OCI-LY7 (cell line): ENCODE results near the gene THRB. TPM values are rescaled to one million over a fixed set of nuclear protein-coding genes. Genes with fewer than 3 reads are reported as not detected.

Source experiments
- BruUV-seq: library from RNA; stranded (reverse); fragments of 400-500 nt; replicated peaks from 2 replicates; lab custom pipeline; 2021; lab: Mats Ljungman, UMichigan
- CTCF ChIA-PET: fragments of 300-600 bp; sonication (Branson Sonifier 250); formaldehyde crosslinking; loops from one replicate; lab custom pipeline; 2022; ENCODE audit warnings: antibody characterized with exemption; ENCODE audit not compliant: unreplicated experiment; lab: Charles Lee
- POLR2A ChIA-PET: fragments of 300-600 bp; sonication (Branson Sonifier 250); formaldehyde crosslinking; loops from one replicate; lab custom pipeline; 2022; ENCODE audit warnings: antibody characterized with exemption; lab: Charles Lee
- DNase-seq: peaks from one replicate; pipeline ENCODE4 v3.0.0-alpha.2; 2015; ENCODE audit warnings: low spot score
- H2AFZ ChIP-seq: fragments of 200-600 bp; sonication (generic), shearing (Covaris generic); 2 replicates; pipeline ENCODE4 v1.6.1; 2014; ENCODE audit warnings: mild to moderate bottlenecking, antibody characterized with exemption, low read length, moderate library complexity
- H3K27ac ChIP-seq: fragments of 200-600 bp; sonication (generic); 2 replicates; pipeline ENCODE4 v1.5.1; 2014; ENCODE audit warnings: mixed run types, low read depth, mild to moderate bottlenecking, moderate library complexity, low read length, inconsistent platforms; ENCODE audit not compliant: poor library complexity, severe bottlenecking
- H3K36me3 ChIP-seq: fragments of 200-600 bp; sonication (generic); 2 replicates; pipeline ENCODE4 v1.6.1; 2014; ENCODE audit warnings: mild to moderate bottlenecking, antibody characterized with exemption, low read length, moderate library complexity, mixed read lengths; ENCODE audit not compliant: insufficient read depth
- H3K4me1 ChIP-seq: fragments of 200-600 bp; sonication (generic); 2 replicates; pipeline ENCODE4 v1.5.1; 2014; ENCODE audit warnings: mild to moderate bottlenecking, low read length; ENCODE audit not compliant: insufficient read depth, poor library complexity, severe bottlenecking
- H3K4me2 ChIP-seq: fragments of 200-600 bp; sonication (generic); 2 replicates; pipeline ENCODE4 v1.6.1; 2014; ENCODE audit warnings: mild to moderate bottlenecking, low read length
- H3K4me3 ChIP-seq: fragments of 200-600 bp; sonication (generic); 2 replicates; pipeline ENCODE4 v1.5.1; 2014; ENCODE audit warnings: mild to moderate bottlenecking, low read depth, low read length; ENCODE audit not compliant: poor library complexity, severe bottlenecking
- H3K79me2 ChIP-seq: fragments of 200-600 bp; sonication (generic); 2 replicates; pipeline ENCODE4 v1.6.1; 2016; ENCODE audit warnings: low read depth, mild to moderate bottlenecking, low read length, moderate library complexity, mixed read lengths; ENCODE audit not compliant: insufficient read depth
- H3K9me2 ChIP-seq: fragments of 200-600 bp; sonication (generic); 2 replicates; pipeline ENCODE4 v1.6.1; 2016; ENCODE audit warnings: mild to moderate bottlenecking, low read length, mixed read lengths; ENCODE audit not compliant: insufficient read depth
- H3K9me3 ChIP-seq: fragments of 200-600 bp; sonication (generic); 2 replicates; pipeline ENCODE4 v1.6.1; 2014; ENCODE audit warnings: mild to moderate bottlenecking, mixed run types, low read length, mixed read lengths
- H4K20me1 ChIP-seq: fragments of 200-600 bp; sonication (generic); 2 replicates; pipeline ENCODE4 v1.6.1; 2014; ENCODE audit warnings: mild to moderate bottlenecking, antibody characterized with exemption, low read length, moderate library complexity, mixed read lengths; ENCODE audit not compliant: insufficient read depth
- EZH2phosphoT487 ChIP-seq: fragments of 200-600 bp; sonication (generic); IDR thresholded peaks from 2 replicates; pipeline ENCODE4 v1.6.1; 2018; ENCODE audit warnings: low read depth, borderline replicate concordance, mild to moderate bottlenecking, mixed run types, antibody characterized with exemption, low read length, moderate library complexity, mixed read lengths
- intact Hi-C: fragments of 100-400 bp; cut with micrococcal nuclease; formaldehyde crosslinking; loops from one replicate; pipeline ENCODE4 v1.10.0; 2022; ENCODE audit not compliant: unreplicated experiment
- total RNA-seq, 2 experiments: library from RNA; depleted of rRNA in 1 of 2; stranded (reverse); fragments of >200 nt in 1 of 2; shearing (Covaris generic) in 1 of 2; gene quantifications; 2 replicates each; pipeline ENCODE4 v1.2.3, GENCODE V29; 2014 to 2022
- TF ChIP-seq, protein P1 (sequence below): fragments of 200-600 bp; sonication (generic); conservative IDR thresholded peaks from 2 replicates; pipeline ENCODE4 v1.5.1; 2014; ENCODE audit warnings: mild to moderate bottlenecking, antibody characterized with exemption, low read length, moderate library complexity, mixed read lengths

THRB gene
- total RNA-seq, 2 experiments from 2014 or later = not detected

DNA sequence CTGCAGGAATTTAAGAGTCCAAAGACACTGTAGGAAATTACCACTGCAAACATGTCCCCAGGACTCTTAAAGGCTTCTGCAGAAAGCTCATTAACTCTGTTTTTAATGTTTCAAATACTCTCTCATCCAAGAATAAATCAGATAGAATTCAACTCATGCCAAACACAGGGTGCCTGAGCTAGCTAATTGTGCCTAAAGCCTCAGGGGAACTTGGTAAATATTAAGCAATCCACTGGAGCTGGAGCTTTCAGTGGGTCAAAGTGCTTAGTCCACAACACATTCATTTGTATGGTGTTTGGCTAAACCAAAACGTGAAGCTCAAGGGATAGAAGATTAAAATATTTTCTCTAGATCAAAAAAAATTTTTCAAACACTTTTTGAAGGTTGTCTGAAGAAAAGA is 131.4 kb downstream of the THRB start:
- Histone ChIP-seq H3K79me2 (no peaks in the 10 kb centered on the region), H3K9me3 (no peaks in the 10 kb centered on the region), H3K4me2 (no peak overlapping the region), H3K36me3 (no peaks in the 10 kb centered on the region), H3K9me2 (no peaks in the 10 kb centered on the region), H3K4me1 (no peaks in the 10 kb centered on the region), H4K20me1 (no peaks in the 10 kb centered on the region), H3K4me3 (no peak overlapping the region), H3K27ac (no peak overlapping the region), H2AFZ (no peak overlapping the region)
- BruUV-seq = no TSS peak
- TF ChIP-seq, protein P1, sequence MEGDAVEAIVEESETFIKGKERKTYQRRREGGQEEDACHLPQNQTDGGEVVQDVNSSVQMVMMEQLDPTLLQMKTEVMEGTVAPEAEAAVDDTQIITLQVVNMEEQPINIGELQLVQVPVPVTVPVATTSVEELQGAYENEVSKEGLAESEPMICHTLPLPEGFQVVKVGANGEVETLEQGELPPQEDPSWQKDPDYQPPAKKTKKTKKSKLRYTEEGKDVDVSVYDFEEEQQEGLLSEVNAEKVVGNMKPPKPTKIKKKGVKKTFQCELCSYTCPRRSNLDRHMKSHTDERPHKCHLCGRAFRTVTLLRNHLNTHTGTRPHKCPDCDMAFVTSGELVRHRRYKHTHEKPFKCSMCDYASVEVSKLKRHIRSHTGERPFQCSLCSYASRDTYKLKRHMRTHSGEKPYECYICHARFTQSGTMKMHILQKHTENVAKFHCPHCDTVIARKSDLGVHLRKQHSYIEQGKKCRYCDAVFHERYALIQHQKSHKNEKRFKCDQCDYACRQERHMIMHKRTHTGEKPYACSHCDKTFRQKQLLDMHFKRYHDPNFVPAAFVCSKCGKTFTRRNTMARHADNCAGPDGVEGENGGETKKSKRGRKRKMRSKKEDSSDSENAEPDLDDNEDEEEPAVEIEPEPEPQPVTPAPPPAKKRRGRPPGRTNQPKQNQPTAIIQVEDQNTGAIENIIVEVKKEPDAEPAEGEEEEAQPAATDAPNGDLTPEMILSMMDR = no peak
- TF ChIP-seq EZH2phosphoT487 = no peak
- POLR2A ChIA-PET = no interaction called here
- intact Hi-C loops = no loop called here
- DNase-seq = no peak
- CTCF ChIA-PET = no interaction called here

DNA sequence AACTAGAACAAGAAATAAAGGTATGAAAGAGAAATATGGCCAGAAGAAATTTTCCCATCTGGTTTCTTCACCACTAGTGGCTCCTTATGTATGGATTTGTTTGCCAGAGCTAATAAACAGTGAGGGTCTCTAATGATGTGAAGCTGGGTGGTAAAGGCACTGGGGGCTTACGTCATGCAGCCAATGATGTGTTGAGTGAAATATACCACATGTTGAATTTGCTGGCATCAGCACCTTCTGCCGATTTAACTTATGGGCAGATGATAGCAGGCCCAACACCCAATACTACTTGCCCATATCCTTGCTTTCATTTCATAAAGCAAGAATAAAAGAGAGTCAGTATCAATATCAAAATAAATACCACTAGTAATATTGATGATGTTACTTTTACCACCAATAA is 133.0 kb downstream of the THRB start:
- Histone ChIP-seq H3K4me1 (no peaks in the 10 kb centered on the region), H3K27ac (no peak overlapping the region), H3K79me2 (no peaks in the 10 kb centered on the region), H3K4me2 (no peak overlapping the region), H3K9me2 (no peaks in the 10 kb centered on the region), H3K4me3 (no peak overlapping the region), H3K9me3 (no peaks in the 10 kb centered on the region), H2AFZ (no peak overlapping the region), H3K36me3 (no peaks in the 10 kb centered on the region), H4K20me1 (no peaks in the 10 kb centered on the region)
- TF ChIP-seq EZH2phosphoT487 = no peak
- TF ChIP-seq, protein P1 = no peak
- CTCF ChIA-PET = no interaction called here
- intact Hi-C loops = no loop called here
- POLR2A ChIA-PET = no interaction called here
- no TSS peak for BruUV-seq
- no peak for DNase-seq

DNA sequence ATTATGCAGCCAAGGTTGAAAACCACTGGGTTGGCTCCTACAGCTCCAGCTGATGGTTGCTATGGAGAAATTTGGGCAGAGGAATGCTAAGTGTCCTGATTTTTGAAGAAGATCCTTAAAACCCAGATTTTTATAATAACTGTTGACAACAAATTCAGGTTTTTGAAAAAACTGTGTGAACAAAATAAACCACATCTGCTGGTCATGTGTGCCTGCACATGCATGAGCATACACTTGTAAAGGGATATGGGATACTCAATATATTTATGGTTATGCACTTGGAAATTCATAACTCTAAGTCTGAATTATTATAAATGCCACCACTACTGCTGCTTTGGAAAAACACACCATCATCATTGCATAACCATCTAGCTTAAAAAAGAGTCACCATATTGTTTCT is 133.7 kb downstream of the THRB start:
- H3K79me2 ChIP-seq = no peaks in the 10 kb centered on the region

More for the DNA sequence above, 133.7 kb downstream of the THRB start:
- H3K4me3 ChIP-seq = no peak overlapping the region
- H3K9me3 ChIP-seq = no peaks in the 10 kb centered on the region
- H3K4me1 ChIP-seq = no peaks in the 10 kb centered on the region
- no peak overlapping the region for H2AFZ ChIP-seq
- no TSS peak for BruUV-seq
- intact Hi-C loops = no loop called here
- no peak overlapping the region for H3K27ac ChIP-seq
- H3K4me2 ChIP-seq = no peak overlapping the region
- ChIA-PET POLR2A (no interaction called here), CTCF (no interaction called here)
- H4K20me1 ChIP-seq = no peaks in the 10 kb centered on the region
- no peaks in the 10 kb centered on the region for H3K36me3 ChIP-seq
- TF ChIP-seq EZH2phosphoT487 = no peak
- TF ChIP-seq, protein P1 = no peak
- no peaks in the 10 kb centered on the region for H3K9me2 ChIP-seq
- no peak for DNase-seq
